Mesendoderm (in vitro differentiated cells): Measurements from ENCODE around the gene TRIM24.

Source experiments
- DNase-seq: peaks from one replicate; pipeline ENCODE4 v3.0.0; 2013
- H2AK5ac ChIP-seq: 2 replicates; pipeline ENCODE4 v1.6.1; 2013; ENCODE audit warnings: low read length, inconsistent platforms
- H2BK120ac ChIP-seq: 2 replicates; pipeline ENCODE4 v1.6.1; 2013; ENCODE audit warnings: low read depth, mild to moderate bottlenecking, low read length, moderate library complexity, mixed read lengths
- H2BK15ac ChIP-seq: replicated peaks from 2 replicates; pipeline ENCODE4 v1.6.1; 2013; ENCODE audit warnings: low read depth, mild to moderate bottlenecking, moderate library complexity
- H2BK5ac ChIP-seq: 2 replicates; pipeline ENCODE4 v1.6.1; 2013; ENCODE audit warnings: low read length, inconsistent platforms
- H3K18ac ChIP-seq: 2 replicates; pipeline ENCODE4 v1.6.1; 2013; ENCODE audit warnings: mild to moderate bottlenecking, low read length, mixed read lengths
- H3K23ac ChIP-seq: one replicate; pipeline ENCODE4 v1.6.1; 2013; ENCODE audit warnings: low read length
- H3K27ac ChIP-seq: 2 replicates; pipeline ENCODE4 v1.5.1; 2013; ENCODE audit warnings: low read depth, mild to moderate bottlenecking, inconsistent platforms, low read length, moderate library complexity
- H3K27me3 ChIP-seq: 2 replicates; pipeline ENCODE4 v1.6.1; 2013; ENCODE audit warnings: low read length, control low read depth, mild to moderate bottlenecking, inconsistent platforms; ENCODE audit not compliant: insufficient read depth, poor library complexity
- H3K36me3 ChIP-seq: 2 replicates; pipeline ENCODE4 v1.6.1; 2013; ENCODE audit warnings: low read length, inconsistent platforms; ENCODE audit not compliant: control insufficient read depth, insufficient read depth
- H3K4ac ChIP-seq: one replicate; pipeline ENCODE4 v1.6.1; 2013; ENCODE audit warnings: low read depth, mild to moderate bottlenecking, low read length, moderate library complexity
- H3K4me1 ChIP-seq: 2 replicates; pipeline ENCODE4 v1.6.1; 2013; ENCODE audit warnings: low read depth, low read length, inconsistent platforms; ENCODE audit not compliant: control insufficient read depth
- H3K4me2 ChIP-seq: 2 replicates; pipeline ENCODE4 v1.6.1; 2013; ENCODE audit warnings: low read length
- H3K4me3 ChIP-seq: 2 replicates; pipeline ENCODE4 v1.5.1; 2013; ENCODE audit warnings: mild to moderate bottlenecking, low read length
- H3K56ac ChIP-seq: one replicate; pipeline ENCODE4 v1.6.1; 2013; ENCODE audit warnings: low read length
- H3K79me1 ChIP-seq: 2 replicates; pipeline ENCODE4 v1.6.1; 2013; ENCODE audit warnings: low read length, inconsistent platforms
- H3K79me2 ChIP-seq: 2 replicates; pipeline ENCODE4 v1.6.1; 2013; ENCODE audit warnings: mild to moderate bottlenecking, low read length; ENCODE audit not compliant: control insufficient read depth, insufficient read depth
- H3K9ac ChIP-seq: 2 replicates; pipeline ENCODE4 v1.6.1; 2013; ENCODE audit warnings: low read length, inconsistent platforms
- H4K5ac ChIP-seq: one replicate; pipeline ENCODE4 v1.6.1; 2013; ENCODE audit warnings: low read length
- H4K8ac ChIP-seq: one replicate; pipeline ENCODE4 v1.6.1; 2013; ENCODE audit warnings: low read depth, mild to moderate bottlenecking, control low read depth, low read length, moderate library complexity
- WGBS: extraction: QIAGEN DNeasy Blood & Tissue Kit; methylation state at CpG from one replicate; pipeline ENCODE4 v1.1.7; 2013; ENCODE audit warnings: low lambda C conversion rate, missing lambda C conversion rate; ENCODE audit not compliant: insufficient coverage; ENCODE audit errors: extremely low coverage; 5-methylcytosine and 5-hydroxymethylcytosine counted together

Gene TRIM24

GRCh38 chr7:138475377-138475776, 15.3 kb downstream of the TRIM24 start:
- H3K36me3 ChIP-seq, result no peaks in the 10 kb centered on the region
- DNase-seq, result no peak
- H3K4me1 ChIP-seq, result no peaks in the 10 kb centered on the region
- H3K18ac ChIP-seq, result no peak overlapping the region
- H2BK120ac ChIP-seq, result no peak overlapping the region
- no peak overlapping the region for H3K4me3 ChIP-seq
- H2BK15ac ChIP-seq, result no peak overlapping the region
- H3K23ac ChIP-seq, result no peak overlapping the region
- no peaks in the 10 kb centered on the region for H3K79me1 ChIP-seq
- peaks cover 89% of the 10 kb centered on the region for H3K79me2 ChIP-seq
- no peak overlapping the region for H4K8ac ChIP-seq
- no peak overlapping the region for H2AK5ac ChIP-seq
- H3K27ac ChIP-seq, result no peak overlapping the region
- H3K4me2 ChIP-seq, result no peak overlapping the region
- no peak overlapping the region for H3K56ac ChIP-seq
- WGBS, result no CpG with 5 or more reads among the region's 5 CpGs
- no peak overlapping the region for H4K5ac ChIP-seq
- H3K4ac ChIP-seq, result no peak overlapping the region
- no peak overlapping the region for H3K9ac ChIP-seq
- no peaks in the 10 kb centered on the region for H3K27me3 ChIP-seq
- H2BK5ac ChIP-seq, result no peak overlapping the region

- Histone ChIP-seq H3K79me2 (peaks cover 93% of the 10 kb centered on the region), H3K4me1 (no peaks in the 10 kb centered on the region), H3K23ac (no peak overlapping the region), H4K5ac (no peak overlapping the region), H3K9ac (no peak overlapping the region), H2AK5ac (no peak overlapping the region), H3K56ac (no peak overlapping the region), H3K4me3 (no peak overlapping the region), H2BK120ac (no peak overlapping the region), H3K27ac (no peak overlapping the region), H3K36me3 (no peaks in the 10 kb centered on the region), H3K4ac (no peak overlapping the region), H3K4me2 (no peak overlapping the region), H2BK5ac (no peak overlapping the region), H3K27me3 (no peaks in the 10 kb centered on the region), H3K18ac (no peak overlapping the region), H4K8ac (no peak overlapping the region), H2BK15ac (no peak overlapping the region), H3K79me1 (peaks cover 3% of the 10 kb centered on the region)
- DNase-seq, result no peak
- no CpG with 5 or more reads among the region's 4 CpGs for WGBS
These were observed 17.1 kb downstream of the TRIM24 start for GRCh38 chr7:138477081-138477578.

- Histone ChIP-seq H2BK5ac (no peak overlapping the region), H2BK15ac (no peak overlapping the region), H2AK5ac (no peak overlapping the region), H3K79me1 (peaks cover 3% of the 10 kb centered on the region), H3K36me3 (no peaks in the 10 kb centered on the region), H3K23ac (no peak overlapping the region), H3K79me2 (peaks cover 92% of the 10 kb centered on the region), H3K4me2 (no peak overlapping the region), H3K9ac (no peak overlapping the region), H3K18ac (no peak overlapping the region), H4K5ac (no peak overlapping the region), H4K8ac (no peak overlapping the region), H3K4me1 (no peaks in the 10 kb centered on the region), H3K4ac (no peak overlapping the region), H3K4me3 (no peak overlapping the region), H3K56ac (no peak overlapping the region), H3K27ac (no peak overlapping the region), H3K27me3 (no peaks in the 10 kb centered on the region), H2BK120ac (no peak overlapping the region)
- DNase-seq, result no peak
- no CpG with 5 or more reads among the region's 1 CpG for whole genome bisulfite sequencing
These were observed 17.5 kb downstream of the TRIM24 start for GRCh38 chr7:138477581-138477980.

- Histone ChIP-seq H3K4me2 (no peak overlapping the region), H3K27ac (no peak overlapping the region), H2BK5ac (no peak overlapping the region), H4K8ac (no peak overlapping the region), H2BK15ac (no peak overlapping the region), H3K27me3 (no peaks in the 10 kb centered on the region), H2BK120ac (no peak overlapping the region), H3K4me1 (no peaks in the 10 kb centered on the region), H3K56ac (no peak overlapping the region), H4K5ac (no peak overlapping the region), H3K18ac (no peak overlapping the region), H2AK5ac (no peak overlapping the region), H3K4ac (no peak overlapping the region), H3K79me2 (peaks cover 92% of the 10 kb centered on the region), H3K4me3 (no peak overlapping the region), H3K36me3 (no peaks in the 10 kb centered on the region), H3K23ac (no peak overlapping the region), H3K9ac (no peak overlapping the region), H3K79me1 (peaks cover 4% of the 10 kb centered on the region)
- DNase-seq, result no peak
- WGBS, result no CpG with 5 or more reads among the region's 1 CpG
These were observed 18.4 kb downstream of the TRIM24 start for GRCh38 chr7:138478499-138478908.

GRCh38 chr7:138480527-138480926, 20.5 kb downstream of the TRIM24 start:
- Histone ChIP-seq H2AK5ac (no peak overlapping the region), H3K27me3 (no peaks in the 10 kb centered on the region), H3K4me1 (no peaks in the 10 kb centered on the region), H2BK15ac (no peak overlapping the region), H3K23ac (no peak overlapping the region), H3K4me2 (no peak overlapping the region), H4K8ac (no peak overlapping the region), H3K4me3 (no peak overlapping the region), H2BK120ac (no peak overlapping the region), H3K79me1 (peaks cover 5% of the 10 kb centered on the region), H3K9ac (no peak overlapping the region), H3K4ac (no peak overlapping the region), H2BK5ac (no peak overlapping the region), H3K36me3 (no peaks in the 10 kb centered on the region), H3K18ac (no peak overlapping the region), H4K5ac (no peak overlapping the region), H3K56ac (no peak overlapping the region), H3K79me2 (peaks cover 86% of the 10 kb centered on the region), H3K27ac (no peak overlapping the region)
- no CpG with 5 or more reads among the region's 4 CpGs for WGBS
- no peak for DNase-seq
